Mucosa of rectum (tissue), 2 donors: ENCODE measurements around the gene GABRG2.

Source experiments
- H3K27ac ChIP-seq, 2 donors: one replicate each; pipeline ENCODE4 v1.7.0; 2013; ENCODE audit warnings: inconsistent platforms in 2 of 2, low read depth in 2 of 2, low read length in 2 of 2
- H3K27me3 ChIP-seq, 2 donors: one replicate each; pipeline ENCODE4 v1.7.0; 2013; ENCODE audit warnings: low read length in 2 of 2; ENCODE audit not compliant: control insufficient read depth in 2 of 2, insufficient read depth in 2 of 2
- H3K36me3 ChIP-seq, 2 donors: one replicate each; pipeline ENCODE4 v1.7.0; 2013; ENCODE audit warnings: low read length in 2 of 2; ENCODE audit not compliant: control insufficient read depth in 2 of 2, insufficient read depth in 2 of 2
- H3K4me1 ChIP-seq, 2 donors: one replicate each; pipeline ENCODE4 v1.7.0; 2013; ENCODE audit warnings: low read length in 2 of 2, mild to moderate bottlenecking in 1 of 2; ENCODE audit not compliant: control insufficient read depth in 2 of 2, insufficient read depth in 2 of 2
- H3K4me3 ChIP-seq, 2 donors: one replicate each; pipeline ENCODE4 v1.7.0; 2013; ENCODE audit warnings: low read length in 2 of 2
- H3K9ac ChIP-seq, 2 donors: one replicate each; pipeline ENCODE4 v1.7.0; 2013; ENCODE audit warnings: low read length in 2 of 2, low read depth in 1 of 2, mild to moderate bottlenecking in 1 of 2
- H3K9me3 ChIP-seq, 2 donors: one replicate each; pipeline ENCODE4 v1.7.0; 2013; ENCODE audit warnings: low read length in 2 of 2; ENCODE audit not compliant: control insufficient read depth in 2 of 2
- donor health status: healthy.
- donor health status: Normal muscosa, but diverticular disease.

The GABRG2 gene

DNA sequence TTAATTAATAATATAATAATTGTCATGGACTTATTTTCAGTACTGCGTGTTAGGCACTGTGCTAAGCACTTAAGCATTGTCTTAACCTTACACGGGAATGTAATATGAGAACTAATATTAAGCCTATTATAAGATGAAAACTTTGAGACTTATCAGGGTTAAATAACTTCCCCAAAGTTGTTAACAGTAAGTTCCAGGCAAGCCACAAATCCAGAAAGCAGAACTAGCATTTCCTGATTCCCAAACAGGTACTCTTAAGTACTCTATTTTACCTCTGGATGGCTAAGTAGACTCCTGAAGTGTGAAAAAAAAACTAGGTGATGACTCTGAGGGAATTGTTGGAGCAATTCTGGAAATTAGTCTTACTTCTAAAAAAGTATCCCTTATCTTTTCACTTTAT, 23.8 kb downstream of the GABRG2 start:
- H3K9ac ChIP-seq = no peak overlapping the region
- no peaks in the 10 kb centered on the region for H3K4me1 ChIP-seq
- H3K4me3 ChIP-seq = no peak overlapping the region
- H3K36me3 ChIP-seq = no peaks in the 10 kb centered on the region
- H3K27ac ChIP-seq = no peak overlapping the region
- H3K9me3 ChIP-seq = no peaks in the 10 kb centered on the region
- no peaks in the 10 kb centered on the region for H3K27me3 ChIP-seq

DNA sequence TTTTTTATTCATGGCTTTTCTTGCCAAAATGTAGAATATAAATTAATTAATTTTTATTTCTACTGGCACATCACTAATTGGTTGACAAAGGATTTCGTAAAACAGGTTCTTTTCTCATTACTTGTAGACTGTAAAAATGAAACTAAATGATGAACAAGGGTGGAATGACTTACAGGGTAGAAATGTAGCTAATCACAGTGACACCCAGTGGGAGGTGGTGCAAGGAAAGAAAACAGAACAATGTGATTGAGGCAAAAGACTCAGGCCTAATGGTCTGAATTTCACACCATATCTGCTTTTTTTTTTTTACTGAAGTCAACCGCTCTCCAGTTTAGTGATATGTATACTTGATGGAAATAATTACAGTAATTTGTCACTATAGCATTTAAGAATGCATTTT, 28.9 kb downstream of the GABRG2 start:
- Histone ChIP-seq H3K9ac (no peak overlapping the region), H3K9me3 (no peaks in the 10 kb centered on the region), H3K36me3 (no peaks in the 10 kb centered on the region), H3K27me3 (no peaks in the 10 kb centered on the region), H3K4me3 (no peak overlapping the region), H3K4me1 (no peaks in the 10 kb centered on the region), H3K27ac (no peak overlapping the region)

GRCh38 chr5:162107591-162107990, 40.0 kb downstream of the GABRG2 start:
- Histone ChIP-seq H3K36me3 (no peaks in the 10 kb centered on the region), H3K4me1 (no peaks in the 10 kb centered on the region), H3K27ac (no peak overlapping the region), H3K4me3 (no peak overlapping the region), H3K27me3 (no peaks in the 10 kb centered on the region), H3K9me3 (no peaks in the 10 kb centered on the region), H3K9ac (no peak overlapping the region)

DNA sequence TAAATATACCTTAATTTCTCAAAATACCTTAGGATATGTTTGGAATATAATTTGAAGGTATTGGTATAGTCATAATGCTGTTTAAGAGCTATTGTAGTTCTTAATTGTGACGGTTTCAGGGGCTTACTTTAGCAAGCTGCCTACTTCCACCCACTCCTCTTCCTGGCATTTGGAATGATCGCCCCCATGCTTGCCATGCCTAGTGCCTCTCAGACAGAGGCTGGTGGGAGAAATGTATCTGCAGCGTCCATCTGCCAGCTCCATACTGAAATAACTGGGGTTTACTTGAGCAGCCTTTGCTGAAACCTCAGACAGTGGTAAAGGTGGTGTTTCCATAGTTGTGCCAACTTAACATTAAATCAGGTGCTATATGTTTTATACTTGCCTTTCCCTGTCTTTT, 52.2 kb downstream of the GABRG2 start:
- Histone ChIP-seq H3K4me3 (no peak overlapping the region), H3K4me1 (no peaks in the 10 kb centered on the region), H3K27ac (no peak overlapping the region), H3K9ac (no peak overlapping the region), H3K9me3 (no peaks in the 10 kb centered on the region), H3K36me3 (no peaks in the 10 kb centered on the region), H3K27me3 (no peaks in the 10 kb centered on the region)

DNA sequence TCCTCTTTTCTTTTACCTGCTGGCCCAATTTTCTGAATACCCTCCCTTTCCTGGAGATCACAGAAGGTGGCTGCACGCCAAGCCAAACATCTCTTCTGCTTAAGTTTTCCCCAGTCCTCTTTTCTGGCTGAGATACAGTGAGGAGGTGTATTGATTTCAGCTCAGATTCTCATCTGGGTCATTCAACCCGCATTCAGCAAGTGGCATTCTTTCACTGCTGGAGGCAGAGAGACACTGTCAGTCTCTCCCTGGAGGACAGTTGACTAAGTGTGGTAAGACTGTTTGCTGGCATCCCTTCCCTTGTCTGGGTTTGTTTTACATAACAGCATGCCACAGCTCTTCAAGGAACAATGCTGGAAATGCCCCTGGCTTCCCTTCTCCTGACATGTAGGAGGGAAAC, 60.5 kb downstream of the GABRG2 start:
- Histone ChIP-seq H3K27ac (no peak overlapping the region), H3K4me3 (no peak overlapping the region), H3K9me3 (no peaks in the 10 kb centered on the region)

DNA sequence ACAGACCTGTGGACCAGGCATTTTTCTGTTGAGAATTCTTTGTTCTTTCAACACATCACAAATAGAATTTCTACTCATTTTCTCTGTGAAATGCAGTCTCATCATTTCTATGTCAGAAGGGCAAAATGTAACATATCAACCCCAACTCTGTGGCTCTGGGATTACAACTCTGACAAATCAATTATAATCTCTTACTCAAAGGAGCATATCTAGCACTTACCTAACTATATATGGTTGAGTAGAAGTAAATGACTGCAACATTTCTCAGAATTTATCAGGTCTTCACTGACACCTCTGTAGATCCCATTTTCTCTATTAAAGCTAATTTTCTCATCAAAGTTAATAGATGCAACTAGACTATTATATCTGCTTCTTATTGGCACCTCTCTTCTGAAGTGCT, 64.8 kb downstream of the GABRG2 start:
- H3K27ac ChIP-seq = no peak overlapping the region
- H3K4me3 ChIP-seq = no peak overlapping the region
- no peaks in the 10 kb centered on the region for H3K4me1 ChIP-seq
- no peaks in the 10 kb centered on the region for H3K36me3 ChIP-seq
- H3K9me3 ChIP-seq = no peaks in the 10 kb centered on the region
- H3K27me3 ChIP-seq = no peaks in the 10 kb centered on the region
- no peak overlapping the region for H3K9ac ChIP-seq

More for the DNA sequence above, 60.5 kb downstream of the GABRG2 start:
- H3K9ac ChIP-seq = no peak overlapping the region
- no peaks in the 10 kb centered on the region for H3K4me1 ChIP-seq
- H3K36me3 ChIP-seq = no peaks in the 10 kb centered on the region
- H3K27me3 ChIP-seq = no peaks in the 10 kb centered on the region

- no peak overlapping the region for H3K4me3 ChIP-seq
- H3K9ac ChIP-seq = no peak overlapping the region
- H3K36me3 ChIP-seq = no peaks in the 10 kb centered on the region
- no peaks in the 10 kb centered on the region for H3K27me3 ChIP-seq
- no peak overlapping the region for H3K27ac ChIP-seq
- H3K4me1 ChIP-seq = no peaks in the 10 kb centered on the region
- no peaks in the 10 kb centered on the region for H3K9me3 ChIP-seq
Measured at GRCh38 chr5:162139190-162139589, 71.6 kb downstream of the GABRG2 start.

DNA sequence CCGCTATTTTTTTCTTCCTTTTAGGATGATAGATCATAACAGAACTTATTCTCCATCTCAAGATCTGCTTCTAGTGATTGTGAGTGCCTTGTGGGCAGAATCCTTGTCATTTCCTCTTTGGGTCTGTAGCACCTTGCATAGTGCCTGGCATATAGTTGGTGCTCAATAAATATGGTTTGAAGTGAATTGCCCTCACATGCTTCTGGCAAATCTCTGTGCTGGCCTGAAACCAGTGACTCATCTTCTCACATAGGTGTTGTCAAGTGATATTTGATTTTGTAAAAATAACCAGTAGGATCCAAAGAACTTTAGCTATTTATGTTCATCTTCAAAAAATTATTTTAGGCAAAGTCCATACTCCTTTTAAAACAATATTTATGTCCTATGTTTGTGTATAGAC, 86.7 kb downstream of the GABRG2 start:
- no peaks in the 10 kb centered on the region for H3K36me3 ChIP-seq
- H3K9me3 ChIP-seq = no peaks in the 10 kb centered on the region
- H3K4me1 ChIP-seq = no peaks in the 10 kb centered on the region
- H3K27ac ChIP-seq = no peak overlapping the region
- no peaks in the 10 kb centered on the region for H3K27me3 ChIP-seq
- H3K4me3 ChIP-seq = no peak overlapping the region
- no peak overlapping the region for H3K9ac ChIP-seq

DNA sequence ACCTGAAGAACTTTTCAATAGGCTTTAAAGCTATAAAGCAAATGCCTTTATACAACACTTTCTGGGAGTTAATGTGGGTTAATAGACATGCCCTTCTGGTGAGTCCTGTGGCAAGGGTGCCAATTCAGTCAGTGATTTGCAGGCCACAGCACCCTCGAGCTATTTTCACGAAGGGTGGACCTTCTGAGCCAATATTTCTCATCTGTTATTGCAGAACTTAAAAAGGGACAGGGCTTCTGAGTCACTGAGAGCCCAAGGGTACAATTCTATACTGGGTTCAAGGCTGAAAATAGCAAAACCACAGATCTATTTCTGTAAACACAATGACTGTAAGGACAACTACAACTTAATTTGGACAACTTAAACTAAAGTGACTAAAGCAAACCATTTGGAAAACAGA, 92.8 kb downstream of the GABRG2 start:
- Histone ChIP-seq H3K9me3 (no peaks in the 10 kb centered on the region), H3K27ac (no peak overlapping the region), H3K27me3 (no peaks in the 10 kb centered on the region), H3K9ac (no peak overlapping the region), H3K4me1 (no peaks in the 10 kb centered on the region), H3K4me3 (no peak overlapping the region), H3K36me3 (no peaks in the 10 kb centered on the region)

DNA sequence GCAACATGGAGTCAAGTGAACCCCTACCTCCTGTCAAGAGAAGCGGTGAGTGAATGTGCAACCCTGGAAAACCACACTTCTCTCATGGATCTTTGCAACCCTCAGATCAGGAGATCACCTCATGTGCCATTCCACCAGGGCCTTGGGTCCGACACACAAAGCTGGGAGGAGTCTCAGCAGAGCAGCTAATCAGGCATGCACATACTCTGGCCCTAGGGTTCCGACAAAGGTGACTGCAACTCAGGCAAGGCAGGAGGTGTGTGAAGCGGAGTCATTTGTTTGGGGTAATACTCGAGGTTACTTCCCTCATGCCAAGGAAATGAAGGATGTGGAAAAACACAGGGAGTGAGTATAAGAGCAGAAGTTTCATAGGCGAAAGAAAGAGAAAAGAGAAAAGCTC, 96.1 kb downstream of the GABRG2 start:
- Histone ChIP-seq H3K9me3 (peaks cover 4 to 5% of the 10 kb centered on the region in 2 donors), H3K27ac (no peak overlapping the region), H3K4me1 (no peaks in the 10 kb centered on the region), H3K36me3 (no peaks in the 10 kb centered on the region), H3K9ac (no peak overlapping the region), H3K27me3 (no peaks in the 10 kb centered on the region), H3K4me3 (no peak overlapping the region)

GRCh38 chr5:162174358-162174974, 106.9 kb downstream of the GABRG2 start:
- no peaks in the 10 kb centered on the region for H3K27me3 ChIP-seq
- no peaks in the 10 kb centered on the region for H3K9me3 ChIP-seq
- H3K36me3 ChIP-seq = no peaks in the 10 kb centered on the region
- no peak overlapping the region for H3K4me3 ChIP-seq
- H3K9ac ChIP-seq = no peak overlapping the region
- no peaks in the 10 kb centered on the region for H3K4me1 ChIP-seq
- no peak overlapping the region for H3K27ac ChIP-seq
